Caco-2 (cell line): Measurements from ENCODE around the gene ARPP21. TPM values are rescaled to one million over a fixed set of nuclear protein-coding genes. Genes with fewer than 3 reads are reported as not detected.

Experiments
- BruUV-seq: library from RNA; stranded (reverse); fragments of 400-500 nt; replicated peaks from 2 replicates; lab custom pipeline; 2021; lab: Mats Ljungman, UMichigan
- CTCF ChIA-PET: fragments of 300-600 bp; sonication (Branson Sonifier 250); formaldehyde crosslinking; loops from one replicate; lab custom pipeline; 2022; ENCODE audit warnings: antibody characterized with exemption; lab: Charles Lee
- POLR2A ChIA-PET: fragments of 300-600 bp; sonication (Branson Sonifier 250); formaldehyde crosslinking; loops from one replicate; lab custom pipeline; 2022; ENCODE audit warnings: antibody characterized with exemption; lab: Charles Lee
- DNase-seq, 2 experiments: peaks; one replicate each; pipeline versions ENCODE4 v3.0.0 to v3.0.0-alpha.2; 2020 to 2022
- H3K27me3 ChIP-seq: replicated peaks from 2 replicates; pipeline ENCODE4 v1.6.0; 2011; ENCODE audit warnings: low read length; ENCODE audit not compliant: control insufficient read depth, insufficient read depth
- H3K36me3 ChIP-seq: 2 replicates; pipeline ENCODE4 v1.5.1; 2011; ENCODE audit warnings: low read length; ENCODE audit not compliant: control insufficient read depth, insufficient read depth
- H3K4me1 ChIP-seq: fragments of 250-450 bp; sonication (Bioruptor Pico); 2 replicates; pipeline ENCODE4 v1.5.1; 2020; ENCODE audit warnings: mild to moderate bottlenecking
- H3K4me3 ChIP-seq: 2 replicates; pipeline ENCODE4 v1.5.1; 2011; ENCODE audit warnings: low read depth, mild to moderate bottlenecking, control low read depth, low read length
- H3K9me3 ChIP-seq: fragments of 250-450 bp; sonication (Bioruptor Pico); 2 replicates; pipeline ENCODE4 v1.5.1; 2020; ENCODE audit warnings: mild to moderate bottlenecking, moderate library complexity
- H3K27ac Mint-ChIP-seq: one replicate; pipeline ENCODE4 v1.8.0; 2022; ENCODE audit warnings: mixed read lengths; ENCODE audit not compliant: unreplicated experiment
- H3K27me3 Mint-ChIP-seq: one replicate; pipeline ENCODE4 v1.8.0; 2022; ENCODE audit warnings: mixed read lengths; ENCODE audit not compliant: insufficient read depth, unreplicated experiment
- H3K36me3 Mint-ChIP-seq: one replicate; pipeline ENCODE4 v1.8.0; 2022; ENCODE audit warnings: mild to moderate bottlenecking, mixed read lengths; ENCODE audit not compliant: insufficient read depth, unreplicated experiment
- H3K4me1 Mint-ChIP-seq: one replicate; pipeline ENCODE4 v1.8.0; 2022; ENCODE audit warnings: low read depth, mixed read lengths; ENCODE audit not compliant: unreplicated experiment
- H3K4me3 Mint-ChIP-seq: one replicate; pipeline ENCODE4 v1.8.0; 2022; ENCODE audit warnings: mild to moderate bottlenecking, moderate library complexity, mixed read lengths; ENCODE audit not compliant: unreplicated experiment
- H3K9me3 Mint-ChIP-seq: one replicate; pipeline ENCODE4 v1.8.0; 2022; ENCODE audit warnings: mixed read lengths; ENCODE audit not compliant: unreplicated experiment
- intact Hi-C: fragments of 100-400 bp; cut with micrococcal nuclease; formaldehyde crosslinking; loops from one replicate; pipeline ENCODE4 v1.10.0; 2022; ENCODE audit not compliant: unreplicated experiment
- microRNA-seq: library from miRNA; unstranded; fragments of <30 nt; microRNA quantifications from one replicate; pipeline ENCODE4 v1.2.0, GENCODE V29; 2022
- total RNA-seq: library from RNA; stranded (reverse); gene quantifications from 2 replicates; pipeline ENCODE4 v1.2.3, GENCODE V29; 2022
- TF ChIP-seq, protein P1 (sequence below), 2 experiments: fragments of 200-600 bp in 1 of 2; IDR thresholded peaks; 1 replicate in 1 of 2; 2 replicates in 1 of 2; pipeline versions ENCODE4 v1.5.1 to v1.8.0; 2011 to 2022; ENCODE audit warnings: antibody characterized with exemption in 1 of 2, control low read depth in 1 of 2, inconsistent platforms in 1 of 2, low read depth in 1 of 2, low read length in 1 of 2, mild to moderate bottlenecking in 1 of 2, moderate library complexity in 1 of 2; ENCODE audit not compliant: insufficient read depth in 1 of 2, severe bottlenecking in 1 of 2, unreplicated experiment in 1 of 2

Gene ARPP21
- total RNA-seq, 1 experiment from 2014 or later = not detected

DNA sequence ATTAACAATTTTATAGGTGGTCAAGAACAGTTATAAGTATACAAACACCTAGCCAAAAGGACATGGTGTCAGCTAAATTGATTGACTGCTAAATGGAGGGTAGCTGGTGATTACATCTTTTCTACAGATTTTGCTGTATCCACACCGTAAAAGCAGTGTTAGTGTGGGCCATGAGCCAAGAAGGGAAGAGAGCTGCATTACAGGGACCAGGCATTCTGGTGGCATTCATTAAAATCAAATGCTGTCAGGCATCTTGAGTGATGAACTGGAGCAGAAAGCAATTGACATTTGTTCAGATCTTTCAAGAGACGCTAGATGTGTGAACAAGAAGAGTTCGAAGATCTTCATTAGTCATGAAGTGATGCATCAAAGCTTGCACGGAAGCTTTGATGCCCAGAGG, 177.9 kb downstream of the ARPP21 start:
- H3K36me3 Mint-ChIP-seq = no peaks in the 10 kb centered on the region
- no peak for DNase-seq
- CTCF ChIA-PET = no interaction called here
- POLR2A ChIA-PET = no interaction called here
- H3K4me1 Mint-ChIP-seq = no peaks in the 10 kb centered on the region
- H3K27me3 Mint-ChIP-seq = no peaks in the 10 kb centered on the region
- no peaks in the 10 kb centered on the region for H3K4me1 ChIP-seq
- intact Hi-C loops = no loop called here
- no peak overlapping the region for H3K27ac Mint-ChIP-seq
- TF ChIP-seq, protein P1, sequence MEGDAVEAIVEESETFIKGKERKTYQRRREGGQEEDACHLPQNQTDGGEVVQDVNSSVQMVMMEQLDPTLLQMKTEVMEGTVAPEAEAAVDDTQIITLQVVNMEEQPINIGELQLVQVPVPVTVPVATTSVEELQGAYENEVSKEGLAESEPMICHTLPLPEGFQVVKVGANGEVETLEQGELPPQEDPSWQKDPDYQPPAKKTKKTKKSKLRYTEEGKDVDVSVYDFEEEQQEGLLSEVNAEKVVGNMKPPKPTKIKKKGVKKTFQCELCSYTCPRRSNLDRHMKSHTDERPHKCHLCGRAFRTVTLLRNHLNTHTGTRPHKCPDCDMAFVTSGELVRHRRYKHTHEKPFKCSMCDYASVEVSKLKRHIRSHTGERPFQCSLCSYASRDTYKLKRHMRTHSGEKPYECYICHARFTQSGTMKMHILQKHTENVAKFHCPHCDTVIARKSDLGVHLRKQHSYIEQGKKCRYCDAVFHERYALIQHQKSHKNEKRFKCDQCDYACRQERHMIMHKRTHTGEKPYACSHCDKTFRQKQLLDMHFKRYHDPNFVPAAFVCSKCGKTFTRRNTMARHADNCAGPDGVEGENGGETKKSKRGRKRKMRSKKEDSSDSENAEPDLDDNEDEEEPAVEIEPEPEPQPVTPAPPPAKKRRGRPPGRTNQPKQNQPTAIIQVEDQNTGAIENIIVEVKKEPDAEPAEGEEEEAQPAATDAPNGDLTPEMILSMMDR (IDR thresholded peaks at IDR 0.05; ENCODE audit: insufficient read depth in 1 of 2, low read depth in 1 of 2, low read length in 1 of 2, severe bottlenecking in 1 of 2, unreplicated experiment in 1 of 2) = no peak
- 0 out of 2 replicates have a peak, but pooled peaks cover 4% of the 10 kb centered on the region for H3K9me3 ChIP-seq
- H3K27me3 ChIP-seq = no peaks in the 10 kb centered on the region
- H3K36me3 ChIP-seq = no peaks in the 10 kb centered on the region
- H3K4me3 ChIP-seq = no peak overlapping the region
- no peak overlapping the region for H3K4me3 Mint-ChIP-seq
- BruUV-seq = no TSS peak
- no peaks in the 10 kb centered on the region for H3K9me3 Mint-ChIP-seq

DNA sequence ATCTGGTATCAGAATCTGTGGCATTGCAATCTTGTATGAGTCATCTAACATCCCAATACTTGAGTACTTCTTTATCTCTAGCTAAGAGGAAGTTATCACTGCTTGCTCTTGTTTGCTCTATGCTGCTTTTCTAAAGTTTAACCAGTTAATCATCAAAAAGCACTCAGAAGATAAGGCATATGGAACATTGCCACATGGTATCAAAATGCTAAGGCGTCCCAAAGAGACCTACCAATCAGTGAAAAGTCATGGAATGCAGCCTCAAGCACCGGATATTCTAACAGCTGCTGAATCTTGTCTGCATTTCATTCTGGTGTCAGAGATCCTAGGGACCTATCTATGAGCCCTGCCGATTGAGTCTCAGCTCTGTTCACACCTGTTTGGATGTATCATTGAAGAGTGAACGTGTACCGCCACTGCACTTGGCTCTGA, 192.8 kb downstream of the ARPP21 start:
- no peaks in the 10 kb centered on the region for H3K36me3 ChIP-seq
- H3K9me3 ChIP-seq = no peaks in the 10 kb centered on the region
- no peak overlapping the region for H3K4me3 ChIP-seq
- H3K4me1 Mint-ChIP-seq = peaks cover 43% of the 10 kb centered on the region
- H3K4me3 Mint-ChIP-seq = peak overlapping the region; percentile 28
- POLR2A ChIA-PET = no interaction called here
- no peaks in the 10 kb centered on the region for H3K27me3 Mint-ChIP-seq
- peaks cover 10% of the 10 kb centered on the region for H3K36me3 Mint-ChIP-seq
- BruUV-seq = no TSS peak
- CTCF ChIA-PET = interaction anchor here (1.1 kb wide), 1 partner anchor 159 kb away, joined by 3 read pairs; no protein-coding TSS in a partner anchor
- intact Hi-C loops = no loop called here
- H3K9me3 Mint-ChIP-seq = peaks cover 8% of the 10 kb centered on the region
- peak; percentile 40 to 51 for DNase-seq
- H3K4me1 ChIP-seq = peaks cover 52% of the 10 kb centered on the region
- H3K27me3 ChIP-seq = no peaks in the 10 kb centered on the region
- peak overlapping the region; percentile 85 for H3K27ac Mint-ChIP-seq
- TF ChIP-seq, protein P1 (IDR thresholded peaks at IDR 0.05; ENCODE audit: insufficient read depth in 1 of 2, low read depth in 1 of 2, low read length in 1 of 2, severe bottlenecking in 1 of 2, unreplicated experiment in 1 of 2) = no peak

Small RNAs within 50 kb of the gene (microRNA-seq; reads per million reads assigned to microRNA genes)
- 1.7 reads per million for gene MIR128-2
